Endothelial cell of umbilical vein (primary cell): ENCODE measurements around the gene PEDS1. TPM values are rescaled to one million over a fixed set of nuclear protein-coding genes. Genes with fewer than 3 reads are reported as not detected.

ENCODE experiments used
- BruUV-seq: library from RNA; stranded (reverse); fragments of 400-500 nt; replicated peaks from 2 replicates; lab custom pipeline; 2021; lab: Mats Ljungman, UMichigan
- CTCF ChIA-PET: fragments of 300-600, 350-600 bp; sonication (Branson Sonifier 250); formaldehyde crosslinking; loops from one replicate; lab custom pipeline; 2021; ENCODE audit warnings: antibody characterized with exemption, inconsistent platforms; lab: Charles Lee
- POLR2A ChIA-PET: fragments of 300-600, 350-600 bp; sonication (Branson Sonifier 250); formaldehyde crosslinking; loops from one replicate; lab custom pipeline; 2021; ENCODE audit warnings: antibody characterized with exemption, inconsistent platforms; lab: Charles Lee
- DNase-seq: peaks from one replicate; pipeline ENCODE4 v3.0.0-alpha.2; 2011; ENCODE audit warnings: low read depth, low spot score
- FAIRE-seq: peaks from 2 replicates; lab custom pipeline; 2011; peaks lifted over from hg19 to GRCh38; lab: Jason Lieb, UNC
- H2AFZ ChIP-seq: 2 replicates; pipeline ENCODE4 v1.6.0; 2012; ENCODE audit warnings: low read depth, low read length, control low read depth, inconsistent platforms
- H3K27ac ChIP-seq: 2 replicates; pipeline ENCODE4 v1.5.1; 2011; ENCODE audit warnings: low read depth, mild to moderate bottlenecking, control low read depth, low read length, moderate library complexity; ENCODE audit not compliant: insufficient read depth
- H3K27me3 ChIP-seq, 2 experiments: 2 replicates each; pipeline versions ENCODE4 v1.6.0 to v1.6.1; 2011; ENCODE audit warnings: low read length in 2 of 2, mixed read lengths in 1 of 2; ENCODE audit not compliant: control insufficient read depth in 2 of 2, insufficient read depth in 2 of 2
- H3K36me3 ChIP-seq, 2 experiments: 2 replicates in 1 of 2; 3 replicates in 1 of 2; pipeline ENCODE4 v1.5.1; 2011; ENCODE audit warnings: low read length in 2 of 2, mild to moderate bottlenecking in 1 of 2, moderate library complexity in 1 of 2; ENCODE audit not compliant: control insufficient read depth in 2 of 2, insufficient read depth in 2 of 2; ENCODE audit errors: extremely low read depth in 1 of 2
- H3K4me1 ChIP-seq: 3 replicates; pipeline ENCODE4 v1.5.1; 2011; ENCODE audit warnings: mild to moderate bottlenecking, low read length; ENCODE audit not compliant: control insufficient read depth, insufficient read depth; ENCODE audit errors: extremely low read depth
- H3K4me2 ChIP-seq: 2 replicates; pipeline ENCODE4 v1.6.1; 2011; ENCODE audit warnings: low read length, control low read depth, mixed read lengths; ENCODE audit not compliant: insufficient read depth
- H3K4me3 ChIP-seq, 3 experiments: fragments of 200-600 bp in 1 of 3; sonication (generic), shearing (Covaris generic) in 1 of 3; replicated peaks in 1 of 3; 2 replicates each; pipeline ENCODE4 v1.5.1; 2011 to 2016; ENCODE audit warnings: control low read depth in 3 of 3, low read length in 3 of 3, mild to moderate bottlenecking in 2 of 3, inconsistent platforms in 1 of 3, low read depth in 1 of 3, moderate library complexity in 1 of 3; ENCODE audit not compliant: insufficient read depth in 1 of 3
- H3K79me2 ChIP-seq: 2 replicates; pipeline ENCODE4 v1.6.0; 2012; ENCODE audit warnings: low read length, inconsistent platforms; ENCODE audit not compliant: control insufficient read depth, insufficient read depth
- H3K9ac ChIP-seq: replicated peaks from 2 replicates; pipeline ENCODE3; 2011; ENCODE audit warnings: low read length, control low read depth; ENCODE audit not compliant: insufficient read depth; ENCODE audit errors: extremely low read depth
- H3K9me1 ChIP-seq: replicated peaks from 3 replicates; pipeline ENCODE4 v1.6.0; 2011; ENCODE audit warnings: mild to moderate bottlenecking, low read length; ENCODE audit not compliant: control insufficient read depth, insufficient read depth; ENCODE audit errors: extremely low read depth
- H3K9me3 ChIP-seq: replicated peaks from 2 replicates; pipeline ENCODE4 v1.5.1; 2012; ENCODE audit warnings: low read length, inconsistent platforms; ENCODE audit not compliant: control insufficient read depth, insufficient read depth
- H4K20me1 ChIP-seq: replicated peaks from 2 replicates; pipeline ENCODE3; 2011; ENCODE audit warnings: mild to moderate bottlenecking, low read length; ENCODE audit not compliant: control insufficient read depth, insufficient read depth; ENCODE audit errors: extremely low read depth
- EZH2 ChIP-seq: IDR thresholded peaks from 2 replicates; pipeline ENCODE4 v1.6.1; 2012; ENCODE audit warnings: borderline replicate concordance, low read depth, mild to moderate bottlenecking, moderate library complexity, low read length, inconsistent platforms; ENCODE audit not compliant: severe bottlenecking
- FOS ChIP-seq: IDR thresholded peaks from 2 replicates; pipeline ENCODE4 v1.6.1; 2011; ENCODE audit warnings: mild to moderate bottlenecking, low read length, moderate library complexity, borderline replicate concordance; ENCODE audit not compliant: insufficient read depth
- GATA2 ChIP-seq: IDR thresholded peaks from 2 replicates; pipeline ENCODE4 v1.7.0; 2011; ENCODE audit warnings: low read depth, mild to moderate bottlenecking, moderate library complexity, mixed read lengths, low read length; ENCODE audit not compliant: insufficient read length, insufficient read depth
- JUN ChIP-seq: IDR thresholded peaks from 2 replicates; pipeline ENCODE4 v1.6.1; 2011; ENCODE audit warnings: borderline replicate concordance, low read depth; ENCODE audit not compliant: insufficient read length, insufficient read depth
- MYC ChIP-seq: IDR thresholded peaks from one replicate; pipeline ENCODE4 v1.6.1; 2011; ENCODE audit warnings: mild to moderate bottlenecking, low read depth, low read length
- POLR2A ChIP-seq: IDR thresholded peaks from 2 replicates; pipeline ENCODE4 v1.6.1; 2012; ENCODE audit warnings: low read depth, mild to moderate bottlenecking, control low read depth, low read length
- POLR2AphosphoS5 ChIP-seq: IDR thresholded peaks from 2 replicates; pipeline ENCODE4 v1.6.1; 2012; ENCODE audit warnings: low read depth, mild to moderate bottlenecking, control low read depth, low read length, moderate library complexity; ENCODE audit not compliant: insufficient read depth
- dilution Hi-C: fragments of 300-500 bp; cut with MboI; formaldehyde crosslinking; loops from one replicate; pipeline ENCODE4 v1.15.0; 2019; ENCODE audit warnings: low sequenced_read_pairs; ENCODE audit not compliant: extremely low pct_ligation_motif_present
- intact Hi-C: fragments of 100-400 bp; cut with micrococcal nuclease; formaldehyde crosslinking; loops from one replicate; pipeline ENCODE4 v1.10.0; 2022
- polyA plus RNA-seq, 4 experiments: library from polyadenylated mRNA; depleted of rRNA in 3 of 4; stranded (reverse) in 3 of 4; unstranded in 1 of 4; fragments of >200 nt; gene quantifications; 2 replicates each; pipeline versions ENCODE4 v1.2.1 to v1.2.3, GENCODE V29; 2011 to 2012; ENCODE audit warnings: missing spikeins in 1 of 4
- total RNA-seq: library from RNA; stranded (reverse); gene quantifications from 2 replicates; pipeline ENCODE4 v1.2.3, GENCODE V29; 2021
- TF ChIP-seq, protein P1 (sequence below): IDR thresholded peaks from 2 replicates; pipeline ENCODE4 v1.6.1; 2011; ENCODE audit not compliant: insufficient read depth, insufficient read length
- TF ChIP-seq, protein P2 (sequence below), 2 donors: IDR thresholded peaks; 1 replicate in 1 of 2; 2 replicates in 1 of 2; pipeline ENCODE4 v1.5.1; 2011; ENCODE audit warnings: low read length in 2 of 2, mild to moderate bottlenecking in 2 of 2, moderate library complexity in 2 of 2, control low read depth in 1 of 2, inconsistent platforms in 1 of 2, low read depth in 1 of 2; ENCODE audit not compliant: insufficient read depth in 1 of 2; ENCODE audit errors: extremely low read depth in 1 of 2

PEDS1 gene
- total and polyA plus RNA-seq, 2 donors (not counting 3 experiments of a cell fraction or from before 2014, with no cell fraction given) = 62.7 to 131 TPM

DNA sequence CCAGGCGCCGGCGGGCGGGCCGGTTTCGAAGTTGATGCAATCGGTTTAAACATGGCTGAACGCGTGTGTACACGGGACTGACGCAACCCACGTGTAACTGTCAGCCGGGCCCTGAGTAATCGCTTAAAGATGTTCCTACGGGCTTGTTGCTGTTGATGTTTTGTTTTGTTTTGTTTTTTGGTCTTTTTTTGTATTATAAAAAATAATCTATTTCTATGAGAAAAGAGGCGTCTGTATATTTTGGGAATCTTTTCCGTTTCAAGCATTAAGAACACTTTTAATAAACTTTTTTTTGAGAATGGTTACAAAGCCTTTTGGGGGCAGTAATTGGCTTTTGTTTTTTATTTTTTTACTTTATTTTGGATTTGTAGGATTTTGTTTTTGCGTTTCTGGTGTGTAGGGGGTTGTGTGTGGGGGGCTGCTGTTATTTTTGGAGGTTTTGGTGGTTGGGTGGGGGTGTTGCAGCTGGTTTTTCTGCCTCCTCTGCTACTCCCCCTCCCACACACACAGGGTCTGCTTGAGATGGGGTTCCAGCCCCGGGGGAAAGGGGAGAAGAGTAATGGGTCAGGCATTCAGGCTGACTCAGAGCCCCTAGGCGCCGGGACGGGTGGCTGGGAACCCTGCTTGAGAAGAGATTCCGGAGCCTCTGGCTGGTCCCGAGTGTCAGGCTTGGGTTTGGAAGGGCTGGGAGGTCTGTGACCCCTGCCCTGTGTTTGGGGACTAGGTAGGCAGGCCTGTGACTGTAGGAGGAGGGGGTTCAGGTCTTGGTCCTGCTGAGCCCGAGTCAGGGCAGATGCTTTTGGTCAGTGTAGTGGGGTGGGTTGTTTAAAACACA is 39.1 kb upstream of the PEDS1 start:
- BruUV-seq = TSS peak; percentile 67
- H2AFZ ChIP-seq = no peak overlapping the region
- no peaks in the 10 kb centered on the region for H3K9me1 ChIP-seq
- H3K79me2 ChIP-seq = peaks cover 11% of the 10 kb centered on the region
- no peak for TF ChIP-seq FOS
- TF ChIP-seq, protein P1, sequence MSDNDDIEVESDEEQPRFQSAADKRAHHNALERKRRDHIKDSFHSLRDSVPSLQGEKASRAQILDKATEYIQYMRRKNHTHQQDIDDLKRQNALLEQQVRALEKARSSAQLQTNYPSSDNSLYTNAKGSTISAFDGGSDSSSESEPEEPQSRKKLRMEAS = peak; percentile 95
- no peak for TF ChIP-seq GATA2
- peak; percentile 8 for TF ChIP-seq JUN
- TF ChIP-seq POLR2AphosphoS5 = no peak
- peak; percentile 82 for TF ChIP-seq MYC
- TF ChIP-seq, protein P2, sequence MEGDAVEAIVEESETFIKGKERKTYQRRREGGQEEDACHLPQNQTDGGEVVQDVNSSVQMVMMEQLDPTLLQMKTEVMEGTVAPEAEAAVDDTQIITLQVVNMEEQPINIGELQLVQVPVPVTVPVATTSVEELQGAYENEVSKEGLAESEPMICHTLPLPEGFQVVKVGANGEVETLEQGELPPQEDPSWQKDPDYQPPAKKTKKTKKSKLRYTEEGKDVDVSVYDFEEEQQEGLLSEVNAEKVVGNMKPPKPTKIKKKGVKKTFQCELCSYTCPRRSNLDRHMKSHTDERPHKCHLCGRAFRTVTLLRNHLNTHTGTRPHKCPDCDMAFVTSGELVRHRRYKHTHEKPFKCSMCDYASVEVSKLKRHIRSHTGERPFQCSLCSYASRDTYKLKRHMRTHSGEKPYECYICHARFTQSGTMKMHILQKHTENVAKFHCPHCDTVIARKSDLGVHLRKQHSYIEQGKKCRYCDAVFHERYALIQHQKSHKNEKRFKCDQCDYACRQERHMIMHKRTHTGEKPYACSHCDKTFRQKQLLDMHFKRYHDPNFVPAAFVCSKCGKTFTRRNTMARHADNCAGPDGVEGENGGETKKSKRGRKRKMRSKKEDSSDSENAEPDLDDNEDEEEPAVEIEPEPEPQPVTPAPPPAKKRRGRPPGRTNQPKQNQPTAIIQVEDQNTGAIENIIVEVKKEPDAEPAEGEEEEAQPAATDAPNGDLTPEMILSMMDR (IDR thresholded peaks at IDR 0.05; ENCODE audit: extremely low read depth in 1 of 2, insufficient read depth in 1 of 2, low read depth in 1 of 2, low read length in 2 of 2) = no peak
- TF ChIP-seq EZH2 = no peak
- TF ChIP-seq POLR2A = no peak
- CTCF ChIA-PET = interaction anchor here (0.9 to 5.5 kb wide), 9 partner anchors 91 to 552 kb away, joined by 3 to 52 read pairs (median 4); no protein-coding TSS in a partner anchor
- POLR2A ChIA-PET = no interaction called here
- H3K36me3 ChIP-seq = no peaks in the 10 kb centered on the region
- dilution Hi-C loops (no loop called here), intact Hi-C loops (loop anchor here (2.0 kb wide), 1 partner anchor 116 kb away; no protein-coding TSS in a partner anchor)
- peak; percentile 83 for FAIRE-seq
- H3K4me3 ChIP-seq = peak overlapping the region; percentile 13 to 73 (median 60)
- H3K9me3 ChIP-seq = no peaks in the 10 kb centered on the region
- H3K9ac ChIP-seq = peak overlapping the region; percentile 82
- no peaks in the 10 kb centered on the region for H4K20me1 ChIP-seq
- DNase-seq = peak; percentile 75
- peak overlapping the region; percentile 64 for H3K27ac ChIP-seq
- no peaks in the 10 kb centered on the region for H3K27me3 ChIP-seq
- peaks cover 12% of the 10 kb centered on the region for H3K4me1 ChIP-seq
- peak overlapping the region; percentile 80 for H3K4me2 ChIP-seq
